Liver (tissue), 5 donors: ENCODE measurements around the gene THEM5. TPM values are rescaled to one million over a fixed set of nuclear protein-coding genes. Genes with fewer than 3 reads are reported as not detected.

Experiments used
- polyA plus RNA-seq, 2 donors: library from polyadenylated mRNA; stranded (reverse) in 1 of 2; unstranded in 1 of 2; fragments of 200-250 nt in 1 of 2; fragments of >200 nt in 1 of 2; fragmentation: Nextera tagmentation in 1 of 2; extraction: Ambion mirVana in 1 of 2; gene quantifications; one replicate each; pipeline versions ENCODE4 v1.2.1 to v1.2.3, GENCODE V29; 2013 to 2015
- small RNA-seq: library from RNA; depleted of rRNA; stranded (forward); fragments of <200 nt; gene quantifications from one replicate; pipeline ENCODE3, GENCODE V24; 2014
- total RNA-seq, 2 donors: library from RNA; depleted of rRNA; stranded (reverse); fragments of >200 nt; gene quantifications; one replicate each; pipeline ENCODE4 v1.2.3, GENCODE V29; 2014
- donor health status: healthy.
- donor health status: healthy.
- donor health status: healthy.

Gene THEM5
- total and polyA plus RNA-seq, 4 donors = 0.09 TPM; not detected in 3

Small RNA genes lying within 50 kb of the gene (small RNA-seq; reads per million reads assigned to genes)
- not detected for gene RF00019

Other genes with a start within 250 kb of the THEM5 start
- 10 to 100 TPM; 11.7 to 19.7 TPM for gene SNX27, start 241.7 kb downstream of the THEM5 start, total RNA-seq
- gene SNX27, start 241.7 kb downstream of the THEM5 start, polyA plus RNA-seq = 1 to 10 TPM; 4.3 to 9.3 TPM
- gene CELF3, start 136.9 kb downstream of the THEM5 start, total RNA-seq = under 1 TPM in 1 of 2 donors, not detected in 1; 0.28 TPM
- not detected for gene CELF3, start 136.9 kb downstream of the THEM5 start, polyA plus RNA-seq
- not detected for gene RIIAD1, start 132.2 kb downstream of the THEM5 start, total RNA-seq
- gene RIIAD1, start 132.2 kb downstream of the THEM5 start, polyA plus RNA-seq = not detected
- 10 to 100 TPM; 22.5 to 34.6 TPM for gene MRPL9, start 90.2 kb downstream of the THEM5 start, total RNA-seq
- 10 to 100 TPM; 28.6 to 43.5 TPM for gene MRPL9, start 90.2 kb downstream of the THEM5 start, polyA plus RNA-seq
- 1 to 10 TPM; 5.1 to 6.7 TPM for gene TDRKH, start 63.2 kb downstream of the THEM5 start, total RNA-seq
- 1 to 10 TPM; 1.5 to 2.6 TPM for gene TDRKH, start 63.2 kb downstream of the THEM5 start, polyA plus RNA-seq
- gene LINGO4, start 48.3 kb downstream of the THEM5 start, total RNA-seq = under 1 TPM; 0.05 to 0.50 TPM
- gene LINGO4, start 48.3 kb downstream of the THEM5 start, polyA plus RNA-seq = under 1 TPM in 1 of 2 donors, not detected in 1; 0.09 TPM
- 10 to 100 TPM in 1 of 2 donors, 1 to 10 TPM in 1; 2.9 to 59.2 TPM for gene RORC, start 21.9 kb downstream of the THEM5 start, total RNA-seq
- 10 to 100 TPM; 10.7 to 15.4 TPM for gene RORC, start 21.9 kb downstream of the THEM5 start, polyA plus RNA-seq
- gene C2CD4D, start 13.9 kb downstream of the THEM5 start, total RNA-seq = not detected
- gene C2CD4D, start 13.9 kb downstream of the THEM5 start, polyA plus RNA-seq = under 1 TPM; 0.02 to 0.08 TPM
- gene THEM4, start 55.8 kb upstream of the THEM5 start, total RNA-seq = 10 to 100 TPM in 1 of 2 donors, 1 to 10 TPM in 1; 6.5 to 16.2 TPM
- 10 to 100 TPM in 1 of 2 donors, 1 to 10 TPM in 1; 6.1 to 13.1 TPM for gene THEM4, start 55.8 kb upstream of the THEM5 start, polyA plus RNA-seq
- gene S100A10, start 140.1 kb upstream of the THEM5 start, total RNA-seq = 10 to 100 TPM in 1 of 2 donors, 1 to 10 TPM in 1; 7.0 to 23.1 TPM
- gene S100A10, start 140.1 kb upstream of the THEM5 start, polyA plus RNA-seq = 10 to 100 TPM; 47.8 to 99.5 TPM
- gene S100A11, start 183.3 kb upstream of the THEM5 start, total RNA-seq = 10 to 100 TPM in 1 of 2 donors, 1 to 10 TPM in 1; 9.9 to 10.3 TPM
- gene S100A11, start 183.3 kb upstream of the THEM5 start, polyA plus RNA-seq = 10 to 100 TPM; 51.6 to 76.1 TPM
- gene TCHHL1, start 235.4 kb upstream of the THEM5 start, total RNA-seq = not detected
- not detected for gene TCHHL1, start 235.4 kb upstream of the THEM5 start, polyA plus RNA-seq